Renal cortical epithelial cell (primary cell): Measurements from ENCODE around the gene SH2D2A. TPM values are rescaled to one million over a fixed set of nuclear protein-coding genes. Genes with fewer than 3 reads are reported as not detected.

Source experiments
- DNase-seq: peaks from one replicate; pipeline ENCODE4 v3.0.0-alpha.2; 2011; ENCODE audit warnings: low read depth
- total RNA-seq: library from RNA; depleted of rRNA; stranded (reverse); fragments of >200 nt; gene quantifications from 2 replicates; pipeline ENCODE4 v1.2.3, GENCODE V29; 2014

The SH2D2A gene
- total RNA-seq, 1 donor from 2014 or later: 0.30 TPM

DNA sequence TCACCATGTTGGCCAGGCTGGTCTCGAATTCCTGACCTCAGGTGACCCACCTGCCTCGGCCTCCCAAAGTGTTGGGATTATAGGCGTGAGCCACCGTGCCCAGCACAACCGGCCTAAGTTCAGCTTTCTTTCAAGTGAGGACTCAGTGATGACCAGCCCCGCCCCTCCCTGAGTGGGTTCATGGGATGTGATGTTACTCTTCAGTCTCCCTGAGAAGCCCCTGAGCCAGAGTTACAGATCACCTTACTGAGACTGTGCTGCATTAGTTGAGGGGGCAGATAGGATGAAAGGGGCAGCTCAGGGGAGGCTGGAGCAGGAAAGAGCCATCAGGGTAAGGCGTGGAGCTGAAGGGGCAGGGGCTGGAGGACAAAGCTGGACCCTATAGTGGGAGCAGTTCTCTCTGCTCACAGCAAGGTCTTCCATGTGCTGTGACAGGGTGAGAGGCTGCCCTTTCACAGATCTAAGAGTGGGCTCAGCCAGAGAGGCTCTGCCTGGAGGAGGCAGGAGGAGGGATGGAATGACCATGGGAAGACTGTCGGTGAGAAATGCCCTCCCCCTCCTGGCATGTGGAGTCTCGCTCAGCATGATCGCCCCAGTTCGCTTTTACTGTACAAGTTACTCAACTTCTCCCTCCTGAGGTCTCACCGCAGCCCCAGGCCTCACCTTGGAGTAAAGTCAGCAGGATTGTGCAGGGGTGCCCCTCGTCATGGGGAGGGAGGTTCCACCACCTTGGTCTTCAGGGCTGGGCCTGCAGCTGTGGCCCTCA lies 13.4 kb downstream of the SH2D2A start:
- no peak for DNase-seq

DNA sequence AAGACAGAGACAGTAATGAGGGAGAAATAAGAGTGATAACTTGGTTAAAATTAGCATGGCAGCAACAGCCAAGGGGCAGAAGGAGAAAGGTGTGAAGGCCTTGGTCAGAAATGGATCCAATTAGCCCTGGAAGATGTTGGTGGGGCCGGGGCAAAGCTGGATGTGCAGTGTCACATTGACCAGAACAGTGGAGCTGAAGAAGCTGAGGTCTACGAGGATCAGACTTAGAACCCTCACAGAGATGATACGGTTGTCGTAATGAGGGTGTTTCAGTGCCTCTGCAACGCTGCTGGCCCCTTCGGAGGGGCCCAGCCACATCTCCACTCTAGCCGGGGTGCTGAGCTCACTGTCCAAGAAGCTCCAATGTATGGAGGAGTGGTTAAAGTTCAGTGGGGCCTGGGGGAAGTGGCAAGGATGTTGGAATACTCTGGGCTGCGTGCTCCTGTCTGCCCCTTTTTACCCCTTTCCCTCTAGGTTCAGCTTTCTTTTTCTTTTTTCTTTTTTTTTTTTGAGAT lies 14.2 kb downstream of the SH2D2A start:
- DNase-seq: no peak

DNA sequence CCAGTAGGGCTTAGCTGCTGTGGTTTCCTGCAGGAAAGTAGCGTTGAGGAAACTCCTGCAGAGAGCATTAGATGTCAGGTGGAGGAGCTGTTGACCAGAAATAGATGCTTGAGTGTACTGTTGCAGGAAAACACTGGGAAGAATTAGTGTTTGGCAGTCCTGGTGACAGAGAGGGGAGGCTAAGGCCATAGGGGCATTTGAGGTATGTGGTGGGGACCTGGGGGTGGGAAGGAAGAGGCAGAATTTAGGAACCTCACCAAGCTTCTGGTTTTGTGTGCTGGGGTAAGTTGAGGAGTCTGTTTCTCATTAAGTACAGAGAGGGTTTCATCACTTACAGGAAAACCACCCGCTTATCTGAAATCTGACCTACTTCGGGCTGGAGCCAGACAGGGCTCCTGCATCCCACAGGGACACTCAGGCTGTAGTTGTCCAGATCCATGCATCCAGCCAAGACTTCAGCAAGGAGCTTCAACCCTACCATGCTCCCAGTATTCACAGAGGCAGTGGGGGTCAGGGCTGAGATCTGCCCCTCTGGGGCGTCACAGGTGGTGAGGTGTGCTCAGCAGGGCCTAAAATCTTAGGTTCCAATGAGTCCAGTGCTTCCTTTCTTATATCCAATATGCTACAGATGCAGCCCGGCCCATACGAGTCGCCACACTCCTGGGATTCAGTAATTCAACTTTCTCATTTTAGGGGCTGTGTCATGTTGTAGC lies 15.1 kb downstream of the SH2D2A start:
- no peak for DNase-seq

DNA sequence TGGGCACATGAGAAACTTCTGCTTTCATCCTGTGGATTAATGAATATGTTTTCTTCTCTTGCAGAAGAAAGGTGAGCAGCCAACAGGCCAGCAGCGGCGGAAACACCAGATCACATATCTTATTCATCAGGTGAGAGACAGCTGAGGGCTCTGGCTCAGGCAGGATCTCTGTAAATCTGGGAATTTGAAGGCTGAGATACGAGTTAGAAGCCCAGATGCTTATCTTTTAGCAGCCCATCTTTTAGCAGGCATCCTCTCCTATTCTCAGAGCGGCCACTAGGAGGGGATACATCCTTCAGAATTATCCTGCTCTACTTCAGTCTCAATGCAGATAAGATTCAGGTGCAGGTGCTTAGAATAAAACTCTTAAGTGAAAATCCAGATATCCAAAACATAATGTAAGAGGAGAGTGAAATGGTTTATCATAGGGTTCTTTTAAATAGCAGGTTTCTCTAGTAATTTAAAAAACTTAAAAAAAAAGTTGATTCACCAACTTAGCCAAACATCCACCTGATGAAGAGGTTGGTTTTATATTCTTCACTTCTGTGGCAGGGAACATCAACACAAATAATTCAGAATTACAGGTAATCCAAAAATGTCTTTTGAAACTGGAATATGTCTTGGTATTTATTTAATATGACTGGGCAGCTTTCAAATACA lies 19.3 kb downstream of the SH2D2A start:
- DNase-seq: peak; percentile 52

DNA sequence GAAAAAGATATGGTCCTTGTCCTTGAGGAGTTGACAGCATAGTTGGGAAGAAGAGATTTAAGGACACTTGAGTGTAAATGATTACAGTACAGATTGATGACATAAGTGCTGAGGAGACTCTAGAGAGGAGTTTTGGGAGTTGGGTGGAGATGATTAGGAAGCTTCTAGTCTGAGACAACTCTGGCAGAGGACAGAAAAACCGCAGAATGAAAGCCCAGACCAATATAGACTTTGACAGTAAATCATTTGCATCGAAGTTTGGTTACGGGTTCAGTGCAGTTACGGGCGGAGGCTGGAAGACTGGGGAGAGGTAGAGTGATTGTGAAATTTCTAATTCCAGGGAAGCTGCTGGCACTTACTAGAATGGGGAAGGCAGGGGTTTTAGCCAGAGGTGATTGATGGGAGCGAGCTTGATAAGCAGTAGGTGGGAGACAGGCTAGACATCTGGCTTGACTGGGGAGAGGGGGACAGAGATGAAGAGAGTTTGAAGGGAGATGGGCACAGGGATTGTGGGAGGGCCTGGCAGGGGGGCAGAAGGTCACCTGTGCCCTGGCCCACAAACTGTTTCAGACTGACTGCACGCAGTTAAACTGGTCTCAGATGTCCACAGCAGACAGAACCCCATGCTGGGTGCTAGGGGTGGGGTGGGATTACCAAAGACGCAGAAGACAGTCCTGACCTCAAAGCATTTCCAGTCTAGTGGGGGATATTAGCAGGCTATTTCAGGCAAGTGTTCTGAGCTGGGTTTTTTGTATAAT lies 20.1 kb downstream of the SH2D2A start:
- no peak for DNase-seq

DNA sequence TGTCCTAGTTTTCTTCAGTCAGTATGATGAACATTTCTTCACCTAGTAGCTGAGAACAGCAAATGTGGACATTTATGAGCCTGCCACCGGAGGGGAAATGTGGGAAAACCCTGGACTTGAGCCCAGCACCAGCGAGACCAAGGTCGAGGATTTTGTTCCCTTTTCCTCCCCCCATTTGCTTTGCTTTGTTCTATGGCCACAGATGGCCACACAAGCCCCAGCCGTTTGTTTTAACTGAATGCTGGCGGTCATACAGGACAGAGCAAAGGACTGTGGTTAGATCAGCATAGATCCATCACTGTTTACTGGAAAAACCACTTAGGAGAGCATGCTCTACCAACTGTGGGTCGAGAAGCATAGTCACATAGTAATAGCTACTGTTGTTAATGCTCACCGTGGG lies 20.9 kb downstream of the SH2D2A start:
- DNase-seq: peak; percentile 57

DNA sequence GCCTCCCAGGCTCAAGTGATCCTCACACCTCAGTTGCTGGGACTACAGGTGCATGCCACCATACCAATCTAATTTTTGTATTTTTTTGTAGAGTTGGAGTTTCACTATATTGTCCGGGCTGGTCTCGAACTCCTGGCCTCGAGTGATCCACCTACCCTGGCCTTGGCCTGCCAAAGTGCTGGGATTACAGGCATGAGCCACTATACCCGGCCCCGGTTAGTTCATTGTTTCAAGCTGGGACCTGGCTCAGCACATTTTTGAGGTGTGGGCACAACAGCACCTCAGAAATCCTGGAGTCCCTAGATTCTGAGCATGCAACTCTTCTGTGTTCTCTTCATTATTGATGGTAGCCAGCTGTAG lies 21.3 kb downstream of the SH2D2A start:
- DNase-seq: no peak

DNA sequence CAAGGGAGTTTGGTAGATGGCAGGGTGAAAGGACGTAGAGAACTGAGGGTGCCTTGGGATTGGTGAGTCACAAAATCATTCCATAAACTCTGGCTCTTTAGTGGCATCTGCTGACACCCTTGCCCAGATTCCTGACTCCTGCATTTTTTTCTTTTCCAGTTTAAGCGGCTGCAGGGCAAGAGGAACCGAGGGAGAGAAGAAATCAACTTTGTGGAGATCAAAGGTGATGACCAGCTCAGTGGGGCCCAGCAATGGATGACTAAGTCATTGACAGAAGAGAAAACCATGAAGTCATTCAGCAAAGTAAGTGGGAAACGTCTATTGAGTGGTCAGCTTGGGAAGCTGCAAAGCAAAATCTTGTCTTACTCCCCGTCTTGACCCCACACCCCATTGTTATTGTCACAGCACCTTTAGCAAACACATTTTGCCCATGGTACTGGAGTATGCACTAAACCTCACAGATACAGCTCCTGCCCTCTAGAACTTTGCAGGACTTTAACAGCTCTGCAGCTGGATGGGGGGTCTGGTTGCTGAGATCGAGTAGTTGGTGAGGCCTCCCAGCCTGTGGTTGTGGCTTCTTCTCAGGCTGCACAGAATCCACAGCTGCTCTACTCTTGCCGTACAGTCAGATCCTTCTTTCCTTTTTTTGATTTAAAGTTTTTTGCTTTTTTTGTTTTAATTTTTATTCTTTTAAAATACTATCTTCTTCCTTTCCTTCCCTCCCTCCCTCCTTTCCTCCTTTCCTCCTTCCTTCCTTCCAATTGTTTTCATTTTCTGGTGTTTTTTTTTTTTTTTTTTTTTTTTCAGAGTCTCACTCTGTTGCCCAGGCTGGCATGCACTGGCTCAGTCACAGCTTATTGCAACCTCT lies 21.9 kb downstream of the SH2D2A start:
- DNase-seq: no peak

DNA sequence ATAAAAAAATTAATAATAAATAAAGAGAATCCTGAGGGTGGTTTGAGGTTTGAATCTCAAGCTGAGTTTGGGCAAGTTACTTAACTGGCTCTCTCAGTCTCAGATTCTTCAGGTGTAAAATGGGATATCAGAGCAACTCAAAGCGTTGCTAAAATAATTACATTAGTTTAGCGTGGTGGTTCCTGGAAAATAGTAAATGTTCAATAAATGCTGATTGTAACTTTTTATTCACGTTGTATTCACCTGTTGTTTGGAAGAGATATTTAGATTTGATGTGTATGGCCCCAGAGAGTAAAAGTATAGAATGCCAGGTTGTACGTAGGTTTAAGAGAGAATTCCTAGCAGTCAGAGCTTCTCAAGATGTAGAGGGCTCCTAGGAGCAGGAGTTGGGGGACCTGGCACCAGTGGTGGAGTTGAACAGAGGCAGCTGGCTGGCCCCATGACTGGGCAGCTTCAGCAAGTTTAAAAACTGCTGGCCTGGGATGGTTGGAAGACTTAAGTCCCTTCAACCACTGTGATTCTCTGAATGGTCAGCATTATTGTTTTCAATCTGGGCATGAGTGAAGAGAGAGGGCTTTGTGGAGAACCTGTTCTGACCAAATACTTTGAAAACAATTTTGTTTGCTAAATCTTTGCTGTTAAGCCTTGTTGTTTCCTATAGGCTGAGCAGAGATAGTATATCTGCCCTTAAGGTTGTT lies 26.9 kb downstream of the SH2D2A start:
- DNase-seq: no peak

DNA sequence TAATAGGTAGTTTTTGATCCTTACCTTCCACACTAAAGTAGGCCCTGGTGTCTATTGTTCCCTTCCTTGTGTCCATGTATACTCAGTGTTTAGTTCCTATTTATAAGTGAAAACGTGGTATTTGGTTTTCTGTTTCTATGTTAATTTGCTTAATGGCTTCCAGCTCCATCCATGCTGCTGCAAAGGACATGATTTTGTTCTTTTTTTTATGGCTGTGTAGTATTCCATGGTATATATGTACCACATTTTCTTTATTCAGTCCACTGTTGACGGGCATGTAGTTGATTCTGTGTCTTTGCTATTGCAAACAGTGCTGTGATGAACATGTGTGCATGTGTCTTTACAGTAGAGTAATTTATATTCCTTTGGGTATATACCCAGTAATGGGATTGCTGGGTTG lies 28.5 kb downstream of the SH2D2A start:
- no peak for DNase-seq

DNA sequence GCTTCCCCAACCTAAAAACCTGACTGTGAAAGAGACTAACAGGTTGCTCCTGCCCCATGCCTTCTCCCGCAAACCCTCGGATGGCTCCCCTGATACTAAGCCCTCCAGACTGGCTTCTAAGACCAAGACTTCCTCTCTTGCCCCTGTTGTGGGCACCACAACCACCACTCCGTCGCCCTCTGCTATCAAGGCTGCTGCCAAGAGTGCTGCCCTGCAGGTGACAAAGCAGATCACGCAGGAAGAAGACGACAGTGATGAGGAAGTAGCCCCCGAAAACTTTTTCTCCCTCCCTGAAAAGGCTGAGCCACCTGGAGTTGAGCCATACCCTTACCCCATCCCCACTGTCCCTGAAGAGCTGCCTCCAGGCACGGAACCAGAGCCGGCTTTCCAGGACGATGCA lies 30.0 kb downstream of the SH2D2A start:
- DNase-seq: no peak

DNA sequence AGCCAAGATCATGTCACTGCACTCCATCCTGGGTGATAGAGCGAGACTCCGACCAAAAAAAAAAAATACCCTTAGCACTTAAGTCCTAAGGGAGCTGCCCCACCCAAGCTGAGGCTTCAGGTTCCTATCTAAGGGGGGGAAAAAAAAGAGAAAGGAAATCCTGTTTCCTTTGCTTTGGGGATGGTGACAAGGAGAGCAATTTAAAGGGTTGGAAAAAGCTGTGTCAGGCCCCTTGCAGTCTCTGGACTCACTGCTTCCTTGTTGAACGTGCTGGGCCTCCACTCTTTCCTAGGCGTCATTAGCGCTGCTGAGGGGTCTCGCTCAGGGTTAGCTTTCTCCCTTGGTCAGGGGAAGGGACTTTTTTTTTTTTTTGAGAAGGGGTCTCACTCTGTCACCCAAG lies 31.2 kb downstream of the SH2D2A start:
- no peak for DNase-seq

DNA sequence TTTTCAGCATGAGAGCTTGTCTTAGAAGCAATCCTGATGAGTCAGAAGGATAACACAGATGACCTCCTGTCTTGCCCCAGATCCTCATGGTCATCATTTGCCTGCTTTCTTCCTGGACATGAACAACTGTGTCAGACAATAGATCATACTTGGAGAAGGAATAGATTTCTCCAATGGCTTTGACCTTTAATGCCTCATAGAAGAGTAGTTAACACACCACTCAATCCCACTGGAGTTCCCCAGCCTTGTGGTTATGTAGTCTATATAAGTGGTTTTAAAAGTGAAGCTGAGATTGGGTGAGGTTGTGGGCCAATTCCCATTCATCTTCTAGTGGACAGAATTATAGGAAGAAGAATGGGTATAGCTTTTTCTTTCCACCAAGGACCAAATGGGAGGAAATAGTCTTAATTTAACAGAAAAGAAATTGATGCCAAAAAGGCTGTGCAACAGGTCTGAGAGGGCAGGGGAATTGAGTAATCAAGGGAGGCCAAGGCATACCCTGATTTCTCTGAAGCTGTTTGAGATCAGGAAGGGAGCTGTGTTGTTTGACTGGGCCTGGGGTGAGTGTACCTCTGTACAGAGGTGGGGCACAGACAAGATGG lies 35.0 kb downstream of the SH2D2A start:
- DNase-seq: peak; percentile 72

DNA sequence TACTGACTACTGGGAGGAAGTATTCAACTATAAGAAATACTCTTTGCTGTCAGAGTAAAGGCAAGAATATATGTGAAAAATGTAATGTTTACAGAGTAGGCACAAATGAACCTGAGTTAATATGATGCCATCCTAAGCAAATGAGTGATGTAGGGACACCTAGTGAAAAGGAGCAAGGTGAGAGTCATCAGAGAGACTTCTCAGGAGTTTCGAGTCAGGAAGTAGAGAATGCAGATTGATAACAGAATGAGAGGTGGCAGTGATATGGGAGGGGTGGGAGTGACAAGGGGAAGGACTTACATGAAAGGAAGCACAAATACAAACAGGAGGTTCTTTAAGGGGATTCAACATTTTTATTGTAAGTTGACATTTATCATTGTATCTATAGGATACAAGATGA lies 39.1 kb downstream of the SH2D2A start:
- no peak for DNase-seq

DNA sequence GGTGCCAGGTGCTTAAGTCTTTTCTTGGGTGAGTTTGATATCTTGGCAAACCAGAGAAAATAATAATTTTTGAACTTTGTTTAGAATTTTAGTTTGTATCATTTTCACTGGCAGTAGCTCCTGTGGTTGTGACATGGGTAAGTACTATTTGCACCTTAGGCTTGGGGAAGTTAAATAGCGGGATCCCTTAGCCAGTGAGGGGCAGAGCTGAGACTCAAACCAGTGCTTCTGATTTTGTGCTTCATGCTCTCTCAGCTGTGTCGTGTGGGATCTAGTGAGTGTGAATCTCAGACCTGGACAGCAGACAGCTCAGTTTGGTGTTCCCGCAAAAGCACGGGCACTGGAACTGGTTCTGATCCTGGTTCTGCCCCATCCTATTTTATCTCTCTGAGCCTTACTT lies 39.7 kb downstream of the SH2D2A start:
- DNase-seq: no peak

DNA sequence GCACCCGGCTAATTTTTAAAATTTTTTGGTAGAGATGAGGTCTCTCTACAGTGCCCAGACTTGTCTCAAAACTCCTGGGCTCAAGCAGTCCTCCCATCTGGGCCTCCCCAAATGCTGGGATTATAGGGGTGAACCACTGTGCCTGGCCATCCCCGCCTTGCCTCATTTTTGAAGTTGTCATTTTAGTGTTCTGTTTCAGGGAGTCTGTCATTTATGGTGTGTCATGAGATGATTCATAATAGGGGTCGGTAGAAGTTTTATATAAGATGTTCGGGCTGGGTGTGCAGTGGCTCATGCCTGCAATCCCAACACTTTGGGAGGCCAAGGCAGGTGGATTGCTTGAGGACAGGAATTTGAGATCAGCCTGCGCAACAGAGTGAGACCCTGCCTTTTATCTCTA lies 40.8 kb downstream of the SH2D2A start:
- DNase-seq: no peak

DNA sequence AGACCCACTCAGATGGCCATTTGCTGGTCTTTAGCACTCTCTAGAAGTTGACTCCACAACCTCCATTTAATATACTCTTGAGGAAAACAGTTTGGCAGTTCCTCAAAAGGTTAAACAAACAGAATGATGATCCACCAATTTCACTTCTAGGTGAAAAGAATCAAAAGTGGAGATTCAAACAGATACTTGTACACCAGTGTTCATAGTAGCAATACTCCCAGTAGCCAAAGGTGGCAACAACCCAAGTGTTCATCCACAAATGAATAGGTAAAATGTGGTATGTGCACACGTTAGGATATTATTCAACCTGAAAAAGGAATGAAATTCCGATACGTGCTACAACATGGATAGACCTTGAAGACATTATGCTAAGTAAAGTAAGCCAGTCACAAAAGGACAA lies 43.0 kb downstream of the SH2D2A start:
- DNase-seq: no peak

DNA sequence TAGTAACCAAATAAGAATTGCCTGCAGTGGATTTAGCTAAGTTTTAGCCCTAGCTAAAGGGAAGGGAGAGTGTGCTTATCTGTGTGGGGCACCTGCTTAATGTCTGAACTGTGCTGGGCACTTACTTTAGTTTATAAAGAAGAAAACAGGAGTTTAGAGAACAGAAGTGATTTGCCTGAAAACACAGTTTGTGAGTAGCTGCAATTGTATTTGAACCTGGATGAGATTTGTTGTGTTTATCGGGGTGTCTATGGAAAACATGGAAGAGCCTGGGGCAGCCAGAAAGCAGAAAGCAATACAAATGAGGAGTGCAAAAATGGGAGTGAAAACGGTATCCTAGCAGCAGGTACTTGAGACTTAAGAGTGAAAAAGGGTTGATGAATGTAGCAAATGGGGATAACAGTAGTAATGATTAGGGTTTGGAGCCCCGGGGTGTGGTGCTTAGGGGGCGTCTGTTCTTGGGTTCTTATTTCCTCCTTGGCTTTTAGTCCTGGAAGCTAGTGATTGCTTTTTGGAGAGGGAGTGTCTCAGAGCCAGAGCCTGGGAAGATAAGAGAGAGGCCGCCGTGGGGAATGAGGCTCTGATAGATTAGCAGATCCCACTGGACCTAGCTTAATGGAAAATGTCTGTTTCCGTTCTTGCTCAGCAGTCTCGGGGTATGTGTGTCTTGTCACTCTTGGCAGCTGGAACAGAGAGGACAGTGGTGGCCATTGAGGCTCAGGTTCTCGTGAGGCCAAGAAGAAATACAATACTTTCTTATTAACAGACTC lies 43.7 kb downstream of the SH2D2A start:
- no peak for DNase-seq

DNA sequence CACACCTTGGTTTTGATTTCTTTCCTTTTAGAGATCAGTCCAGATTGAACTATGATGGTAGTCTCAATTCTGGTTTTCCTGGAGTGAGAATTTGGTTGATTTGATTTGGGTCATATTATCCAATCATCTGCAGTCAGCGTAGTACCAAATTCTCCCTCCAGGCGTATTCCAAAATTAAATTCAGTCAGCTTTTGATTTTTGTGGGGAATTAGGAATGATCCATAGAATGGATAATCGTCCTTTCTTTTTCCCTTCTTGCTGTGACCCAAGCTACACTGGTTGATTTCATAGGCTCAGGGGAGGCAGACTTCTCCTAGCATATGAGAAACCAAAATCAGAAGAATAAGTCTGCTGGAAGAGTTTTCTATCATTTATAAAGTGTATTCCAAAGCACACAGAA lies 44.4 kb downstream of the SH2D2A start:
- no peak for DNase-seq
